ENCODE measurements around the gene SPSB1.

Gene SPSB1
- total RNA-seq: 10.7 reads per million, percentile 33 among the genes with 10 or more reads in this experiment

DNA sequence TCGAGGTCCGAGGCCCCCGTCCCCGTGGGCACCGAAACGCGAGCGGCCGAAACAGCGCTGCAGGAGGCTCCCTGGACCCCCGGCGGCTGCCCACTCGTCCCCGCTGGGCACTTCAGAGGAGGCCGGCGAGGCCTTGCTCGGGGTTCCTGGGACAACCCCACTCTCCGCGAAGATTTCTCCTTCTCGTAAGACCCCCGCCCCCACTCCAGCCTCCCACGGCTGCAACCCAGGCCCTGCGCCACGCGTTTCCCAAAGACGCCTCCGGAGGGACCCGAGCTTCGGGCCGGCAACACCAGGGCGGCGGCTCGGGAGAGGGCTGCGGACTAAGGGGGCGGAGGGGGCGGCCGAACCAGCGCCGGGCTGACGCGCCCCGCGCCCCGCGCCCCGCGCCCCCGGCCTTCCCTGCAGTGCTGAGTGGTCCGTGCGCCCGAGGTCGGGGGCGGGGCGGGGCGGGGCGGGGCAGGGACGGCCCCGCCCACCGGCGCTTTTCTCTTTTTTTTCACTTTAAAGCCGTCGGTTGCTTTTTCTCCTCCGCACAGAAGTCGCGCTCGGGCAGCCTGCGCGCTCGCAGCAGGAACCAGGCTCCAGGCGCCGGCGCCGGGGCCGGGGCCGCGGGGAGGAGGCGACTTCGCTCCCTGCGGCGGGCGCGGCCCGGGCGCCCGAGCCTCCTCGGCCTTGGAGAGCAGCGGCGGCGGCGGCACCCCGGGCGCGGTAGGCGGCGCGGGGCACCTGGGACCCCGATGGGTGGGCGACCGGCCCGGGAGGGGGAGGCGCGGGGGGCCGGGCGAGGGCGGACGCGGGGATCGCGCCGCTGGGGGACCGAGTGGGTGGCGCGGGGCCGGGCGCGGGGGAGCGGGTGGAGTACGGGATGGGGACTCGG lies at the start of gene SPSB1:
SPSB1 (plus strand) TSS at position 534 of the 880 bp plus-strand sequence. CDS start 62,998 bp downstream, outside the sequence.
- peak; percentile 61 for DNase-seq

DNA sequence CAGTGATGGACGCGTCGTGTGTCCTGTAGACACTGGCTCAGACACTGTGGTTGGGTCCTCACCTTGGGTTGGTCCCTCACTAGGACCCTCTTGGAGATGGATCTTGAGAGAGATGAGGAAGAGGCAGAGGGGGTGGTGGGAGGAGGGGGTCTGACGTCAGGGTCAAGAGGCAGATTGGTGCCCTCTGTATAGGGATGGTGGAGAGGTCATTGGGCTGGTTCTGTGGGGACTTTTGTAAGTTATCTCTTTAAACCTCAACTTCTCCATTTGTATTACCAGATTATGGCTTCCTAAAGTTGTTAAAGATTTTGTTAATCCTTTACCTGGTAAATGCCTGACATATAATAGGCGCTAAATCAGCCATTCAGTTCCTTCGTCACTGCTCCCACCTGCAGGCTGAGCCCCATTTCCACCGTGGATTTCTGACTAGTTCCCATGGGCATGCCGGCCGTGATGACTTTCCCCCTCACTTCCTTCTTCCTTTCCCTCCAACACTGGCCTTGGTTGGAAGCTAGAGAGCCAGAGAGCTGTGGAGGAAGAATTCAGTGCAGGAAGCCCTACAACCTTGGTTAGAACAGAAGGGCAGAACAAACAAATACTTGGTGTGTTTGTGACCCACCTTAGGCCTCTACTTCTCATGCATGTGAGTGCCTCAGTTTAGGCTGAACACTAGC lies 49.5 kb upstream of the SPSB1 start:
- DNase-seq: no peak

DNA sequence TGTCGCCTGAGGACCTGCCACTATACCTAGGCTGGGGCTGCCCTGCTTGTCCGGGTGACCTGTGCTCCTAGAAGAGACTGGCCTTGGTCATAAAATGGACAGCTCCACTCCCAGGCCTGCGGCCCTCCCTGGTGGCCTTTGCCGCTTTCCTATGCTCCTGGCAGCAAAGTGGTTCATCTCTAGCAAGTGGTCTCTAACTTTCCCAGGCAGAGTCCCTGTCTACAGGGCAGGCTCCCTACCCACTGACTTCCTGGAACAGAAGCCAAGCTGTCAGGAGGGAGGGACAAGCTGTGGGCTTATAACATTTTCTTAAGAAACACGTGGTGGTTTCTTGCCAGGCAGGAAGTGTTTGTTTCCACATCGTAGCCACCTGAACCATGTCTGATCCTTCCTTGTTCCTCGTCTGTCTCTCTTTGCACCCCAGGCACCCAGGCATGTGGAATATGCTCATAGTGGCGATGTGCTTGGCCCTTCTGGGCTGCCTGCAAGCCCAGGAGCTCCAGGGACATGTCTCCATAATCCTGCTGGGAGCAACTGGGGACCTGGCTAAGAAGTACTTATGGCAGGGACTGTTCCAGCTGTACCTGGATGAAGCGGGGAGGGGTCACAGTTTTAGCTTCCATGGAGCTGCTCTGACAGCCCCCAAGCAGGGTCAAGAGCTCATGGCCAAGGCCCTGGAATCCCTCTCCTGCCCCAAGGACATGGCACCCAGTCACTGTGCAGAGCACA lies 48.0 kb upstream of the SPSB1 start:
- DNase-seq: no peak

DNA sequence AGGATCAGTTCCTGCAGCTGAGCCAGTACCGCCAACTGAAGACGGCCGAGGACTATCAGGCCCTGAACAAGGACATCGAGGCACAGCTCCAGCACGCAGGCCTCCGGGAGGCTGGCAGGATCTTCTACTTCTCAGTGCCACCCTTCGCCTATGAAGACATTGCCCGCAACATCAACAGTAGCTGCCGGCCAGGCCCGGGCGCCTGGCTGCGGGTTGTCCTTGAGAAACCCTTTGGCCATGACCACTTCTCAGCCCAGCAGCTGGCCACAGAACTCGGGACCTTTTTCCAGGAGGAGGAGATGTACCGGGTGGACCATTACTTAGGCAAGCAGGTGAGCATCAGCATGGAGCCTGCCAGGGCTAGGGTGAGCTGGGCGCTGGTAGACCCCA lies 47.5 kb upstream of the SPSB1 start:
- no peak for DNase-seq

DNA sequence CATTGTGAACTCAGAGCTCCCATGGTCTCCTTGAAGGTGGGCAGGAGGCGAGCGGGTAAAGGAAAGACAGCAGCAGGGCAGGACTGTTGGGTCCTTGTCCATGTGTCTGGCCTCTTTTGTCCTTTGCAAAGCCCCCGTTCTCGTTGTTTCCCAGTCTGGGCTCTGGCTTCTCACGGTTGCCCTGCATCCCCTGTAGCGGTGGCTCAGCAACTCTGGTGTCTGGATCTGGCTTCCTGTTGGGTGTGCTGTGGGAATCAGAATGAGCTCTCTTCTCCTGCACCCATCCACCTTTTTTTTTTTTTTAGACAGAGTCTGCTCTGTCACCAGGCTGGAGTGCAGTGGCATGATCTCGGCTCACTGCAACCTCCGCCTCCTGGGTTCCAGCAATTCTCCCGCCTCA lies 47.0 kb upstream of the SPSB1 start:
- no peak for DNase-seq

DNA sequence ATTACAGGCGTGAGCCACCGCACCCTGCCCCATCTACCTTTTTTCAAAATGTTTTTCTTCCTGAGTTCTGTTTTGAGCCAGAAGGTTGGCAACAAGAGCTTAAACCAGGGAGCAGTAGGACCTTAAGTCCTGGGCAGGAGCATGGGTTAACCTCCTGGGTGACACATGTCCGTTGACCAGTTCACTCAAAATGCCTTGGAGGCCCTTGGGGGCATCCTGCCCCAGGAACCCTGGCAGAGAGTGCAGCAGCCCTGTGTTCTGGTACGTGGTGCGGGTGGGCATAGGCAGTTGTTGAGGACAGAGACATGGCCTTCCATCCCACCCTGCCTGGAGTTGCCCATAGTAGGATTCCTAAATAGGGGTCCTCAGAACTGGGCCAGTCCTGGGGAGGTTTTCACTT lies 46.5 kb upstream of the SPSB1 start:
- no peak for DNase-seq

DNA sequence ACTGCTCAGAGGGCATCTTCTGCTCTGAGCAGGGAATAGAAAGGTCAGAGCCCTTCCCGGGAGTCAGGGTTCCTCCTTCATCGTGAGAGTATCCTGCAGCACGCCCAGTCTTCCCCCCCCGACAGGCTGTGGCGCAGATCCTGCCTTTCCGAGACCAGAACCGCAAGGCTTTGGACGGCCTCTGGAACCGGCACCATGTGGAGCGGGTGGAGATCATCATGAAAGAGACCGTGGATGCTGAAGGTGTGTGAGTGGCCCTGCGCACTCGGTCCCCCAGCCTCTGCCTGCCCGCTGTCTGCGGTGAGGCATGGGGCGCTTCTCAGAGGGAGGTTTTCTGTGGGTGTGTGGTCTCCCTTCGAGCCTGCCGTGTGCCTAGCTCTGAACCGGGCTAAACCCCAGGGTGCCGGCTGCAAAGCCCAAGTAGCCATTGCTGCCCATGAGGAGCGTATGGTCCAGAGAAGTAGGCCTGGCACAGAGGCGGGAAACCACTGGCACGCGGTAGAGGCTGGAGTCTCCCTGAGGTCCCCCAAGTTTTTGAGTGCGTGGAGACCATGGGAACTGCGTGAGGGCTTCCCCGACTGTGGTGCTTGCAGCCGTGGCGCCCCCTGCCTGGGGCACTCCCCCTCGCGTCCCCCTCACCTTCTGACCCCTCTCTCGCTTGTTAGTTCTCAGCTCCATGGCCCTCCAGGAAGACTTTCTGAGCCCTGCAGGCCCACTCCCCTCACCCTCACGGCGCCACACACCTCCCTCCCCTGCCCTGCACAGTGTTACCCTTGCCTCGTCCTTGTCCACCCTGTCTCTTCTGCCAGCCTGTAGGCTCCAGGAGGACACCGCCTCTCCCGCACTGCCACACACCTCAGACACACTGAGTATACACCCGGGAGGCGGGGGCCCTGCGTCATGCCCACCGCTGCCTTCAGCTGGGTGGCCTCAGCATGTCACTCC lies 45.6 kb upstream of the SPSB1 start:
- no peak for DNase-seq

DNA sequence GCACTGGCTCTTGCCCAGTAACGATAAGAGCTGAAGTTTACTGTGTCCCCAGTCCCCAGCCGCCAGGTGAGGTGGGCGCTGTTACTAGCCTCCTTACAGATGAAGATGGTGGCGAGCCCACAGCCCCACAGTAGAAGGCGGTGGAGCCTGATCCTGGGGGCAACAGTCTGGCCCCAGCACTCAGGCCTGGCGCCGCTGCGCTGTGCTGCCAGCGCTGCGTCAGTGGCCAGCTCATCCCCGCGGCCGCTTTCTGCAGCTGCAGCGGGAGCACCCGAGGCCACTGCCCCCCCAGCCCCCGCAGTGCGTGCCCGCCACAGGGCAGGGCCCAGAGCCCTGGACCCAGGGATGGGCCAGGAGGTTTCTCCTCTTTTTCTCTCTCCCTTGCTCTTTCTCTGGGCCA lies 44.8 kb upstream of the SPSB1 start:
- no peak for DNase-seq

DNA sequence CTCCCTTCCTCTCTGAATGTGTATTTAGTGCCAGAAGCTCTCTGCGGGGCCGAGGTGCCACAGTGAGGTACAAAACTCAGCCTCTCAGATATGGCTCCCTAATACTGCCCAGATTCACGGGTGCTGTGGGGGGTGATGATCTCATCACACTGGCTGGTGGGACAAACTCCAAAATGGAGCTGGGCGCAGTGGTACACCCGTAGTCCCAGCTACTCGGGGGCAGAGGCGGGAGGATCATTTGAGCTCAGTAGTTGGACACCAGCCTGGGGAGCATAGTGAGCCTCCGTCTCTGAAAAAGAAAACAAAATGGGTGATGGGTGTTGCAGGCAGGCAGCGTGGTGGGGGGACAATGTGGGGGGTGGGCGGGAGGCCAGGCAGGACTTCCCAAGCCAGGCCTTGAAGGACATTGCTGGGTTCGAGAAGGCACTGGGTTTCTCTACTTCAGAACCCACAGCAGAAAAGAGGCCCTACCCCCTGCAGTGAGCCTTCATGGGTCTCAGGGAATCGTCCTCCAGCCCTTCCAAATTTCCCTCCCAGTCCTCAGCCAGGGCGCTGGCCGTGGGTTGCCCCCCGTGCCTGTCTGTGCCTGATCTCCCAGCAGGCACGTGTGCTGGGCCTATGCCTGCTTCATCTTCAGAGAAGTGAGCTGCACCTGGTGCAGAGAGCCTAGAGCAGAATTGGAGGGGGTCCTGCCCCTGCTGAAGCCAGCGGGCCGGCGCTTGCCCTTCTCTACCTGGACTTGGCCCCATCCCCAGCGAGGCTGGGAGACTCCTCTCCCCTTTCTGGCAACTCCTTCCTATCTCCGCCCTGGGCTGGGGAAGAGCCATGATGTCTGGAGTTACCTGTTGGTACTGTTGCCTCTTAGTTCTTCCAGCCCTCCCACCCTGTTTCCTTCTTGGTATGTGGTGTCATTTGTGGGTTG lies 44.1 kb upstream of the SPSB1 start:
- DNase-seq: no peak

DNA sequence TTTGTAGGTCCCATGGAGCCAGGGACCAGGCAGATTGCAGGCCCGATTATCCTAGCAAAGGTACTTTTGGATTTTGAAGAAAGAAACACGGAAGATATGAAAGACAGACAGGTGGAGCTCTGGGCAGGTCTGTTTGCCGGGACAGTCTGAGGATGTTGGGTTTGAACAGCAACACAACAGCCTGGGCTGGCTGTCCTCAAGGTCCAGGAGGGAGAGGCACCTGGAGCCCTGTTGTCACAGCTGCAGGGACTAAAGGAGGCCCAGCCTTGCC lies 43.5 kb upstream of the SPSB1 start:
- no peak for DNase-seq

DNA sequence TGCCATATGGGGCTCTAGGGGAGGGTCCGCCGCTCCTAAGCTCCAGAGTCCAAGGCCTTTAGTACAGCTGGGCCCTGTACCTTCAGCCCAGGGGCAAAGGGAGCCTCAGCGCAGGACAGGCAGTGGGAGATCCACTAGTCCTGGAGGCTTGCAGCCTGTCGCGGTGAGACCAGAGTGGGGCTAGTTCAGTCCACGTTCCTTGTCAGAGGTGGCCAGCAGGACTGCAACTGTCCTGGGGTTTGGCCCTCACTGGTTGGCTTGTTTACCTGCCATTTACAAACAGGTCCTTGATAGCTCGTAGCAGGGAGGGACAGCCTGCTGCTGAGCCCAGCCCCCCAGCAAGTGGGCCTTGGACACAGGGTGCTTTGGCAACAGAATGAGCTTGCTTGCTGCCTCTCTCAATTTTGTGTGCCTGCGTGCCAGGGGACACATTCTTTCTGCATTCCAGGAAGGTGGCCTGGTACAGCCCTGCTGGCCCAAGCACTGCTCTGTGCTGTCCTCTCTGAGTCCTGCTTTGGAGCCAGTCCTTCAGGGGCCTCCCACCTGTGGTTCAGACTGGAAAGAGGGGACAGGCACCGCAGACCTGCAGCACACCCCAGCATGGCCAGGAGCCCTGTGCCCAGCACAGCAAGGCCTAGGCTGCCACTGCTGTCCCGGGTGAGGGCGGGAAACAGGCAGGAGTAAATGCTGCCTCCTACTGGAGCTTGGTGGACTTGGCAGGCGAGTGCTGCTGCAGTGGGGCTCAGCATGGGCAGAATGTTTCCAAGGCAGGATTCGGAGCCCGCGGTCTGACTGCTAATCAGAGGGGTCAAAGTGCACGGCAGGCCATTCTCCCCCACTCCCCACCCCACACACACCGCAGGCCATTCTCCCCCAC lies 42.9 kb upstream of the SPSB1 start:
- no peak for DNase-seq

DNA sequence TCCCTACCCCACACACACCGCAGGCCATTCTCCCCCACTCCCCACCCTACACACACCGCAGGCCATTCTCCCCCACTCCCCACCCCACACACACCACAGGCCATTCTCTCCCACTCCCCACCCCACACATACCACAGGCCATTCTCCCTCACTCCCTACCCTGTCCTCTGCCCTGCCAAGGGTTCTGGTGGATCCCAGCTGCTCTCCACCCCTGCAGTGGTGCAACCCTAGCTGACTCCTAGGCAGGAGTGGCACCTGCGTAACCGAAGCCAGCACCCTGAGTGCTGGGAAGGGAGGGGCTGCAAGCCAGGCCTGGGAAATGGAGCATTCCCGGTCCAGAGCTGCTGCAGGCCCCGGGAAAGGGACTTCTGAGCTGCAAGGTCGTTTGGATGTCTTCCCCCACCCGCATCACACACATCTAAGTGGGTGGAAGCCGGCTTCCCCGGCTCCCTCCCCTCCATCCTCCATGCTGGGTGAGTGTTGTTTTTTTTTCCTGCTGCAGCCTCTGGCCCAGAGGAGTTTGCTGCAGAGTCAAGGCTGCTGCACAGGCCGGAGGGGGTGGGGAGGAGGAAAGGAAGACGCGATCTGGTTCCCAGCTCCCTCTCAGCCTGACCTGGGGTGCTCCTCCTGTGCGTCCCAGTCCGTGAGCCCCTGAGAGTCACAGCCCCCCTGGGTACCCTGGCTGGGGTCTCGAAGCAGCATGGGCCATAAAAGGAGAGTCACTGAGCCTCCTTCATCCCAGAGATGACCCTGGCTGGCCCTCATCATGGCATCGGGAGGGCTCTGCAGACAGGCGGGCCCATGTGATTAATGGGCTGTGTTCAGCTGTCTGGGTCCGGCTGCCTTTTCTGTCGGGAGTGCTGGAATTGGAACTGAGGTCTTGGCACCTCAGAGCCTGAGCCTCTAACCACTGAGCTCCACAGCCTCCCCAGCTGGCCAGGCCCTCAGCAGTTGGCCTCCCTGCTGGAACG lies 42.0 kb upstream of the SPSB1 start:
- DNase-seq: no peak

DNA sequence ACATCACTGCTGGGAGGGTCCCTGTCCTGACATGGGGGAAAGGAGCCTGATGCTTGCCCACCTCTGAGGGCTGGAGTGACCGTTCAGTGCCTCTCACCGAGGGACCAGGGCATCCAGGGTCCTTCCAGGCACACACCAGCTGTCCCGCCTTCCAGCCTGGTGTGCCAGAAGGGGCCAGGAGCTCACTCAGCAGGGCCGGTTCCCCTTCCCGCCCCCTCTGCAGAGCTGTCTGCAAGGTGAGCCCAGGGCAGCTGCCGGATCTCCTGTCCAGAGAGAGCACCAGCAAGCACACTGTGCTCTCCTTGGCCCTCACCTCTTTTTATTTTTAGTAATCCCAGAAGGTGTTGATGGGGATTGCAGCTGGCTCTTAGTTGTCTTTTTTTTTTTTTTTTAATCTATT lies 41.2 kb upstream of the SPSB1 start:
- no peak for DNase-seq

DNA sequence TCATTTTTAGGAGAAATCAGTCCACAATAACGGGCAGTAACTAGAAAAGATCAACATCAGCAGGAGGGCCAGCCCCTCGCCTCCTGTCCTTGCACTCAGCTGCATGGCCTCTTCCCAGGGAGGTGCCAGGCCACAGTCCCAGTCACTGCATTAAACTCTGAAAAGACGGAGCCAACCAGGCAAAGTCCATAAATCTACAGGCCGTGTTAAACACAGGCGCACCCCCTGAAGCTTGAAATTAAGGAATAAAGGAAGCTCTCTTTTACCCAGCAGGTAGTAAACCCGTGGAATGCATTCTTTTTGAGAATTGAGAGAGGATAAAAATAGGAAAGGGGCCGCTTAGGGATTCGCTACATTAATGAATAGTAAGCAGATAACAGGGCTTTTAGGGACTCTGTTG lies 39.7 kb upstream of the SPSB1 start:
- no peak for DNase-seq

DNA sequence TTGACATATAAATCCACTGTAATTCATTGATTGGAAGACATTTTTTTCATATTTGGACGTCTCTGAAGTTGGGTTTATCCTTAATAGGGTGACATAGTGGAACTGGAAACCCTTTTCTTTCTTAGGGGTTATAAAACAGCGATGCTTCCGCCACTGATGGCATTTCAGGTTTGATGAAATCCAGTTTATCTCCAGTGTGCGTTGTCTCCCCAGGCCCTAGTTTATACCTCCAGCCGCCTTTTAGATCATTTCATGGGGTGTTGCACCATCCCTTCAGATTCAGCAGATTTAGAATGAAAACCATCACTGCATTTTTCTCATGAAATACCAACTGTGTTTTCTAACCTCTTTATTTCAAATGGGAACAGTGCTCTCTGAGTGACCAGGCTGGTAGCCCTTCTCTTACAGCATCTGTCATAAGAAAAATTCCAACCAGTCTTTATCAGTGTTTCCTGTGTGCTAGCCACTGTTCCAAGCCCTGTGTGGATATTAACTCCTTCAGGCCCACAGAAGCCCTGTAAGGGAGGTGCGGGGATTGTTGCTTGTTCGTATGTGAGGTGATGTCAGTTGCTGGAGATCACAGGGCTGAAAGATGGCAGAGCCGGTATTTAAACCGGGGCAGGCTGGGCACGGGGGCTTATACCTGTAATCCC lies 39.1 kb upstream of the SPSB1 start:
- DNase-seq: no peak

DNA sequence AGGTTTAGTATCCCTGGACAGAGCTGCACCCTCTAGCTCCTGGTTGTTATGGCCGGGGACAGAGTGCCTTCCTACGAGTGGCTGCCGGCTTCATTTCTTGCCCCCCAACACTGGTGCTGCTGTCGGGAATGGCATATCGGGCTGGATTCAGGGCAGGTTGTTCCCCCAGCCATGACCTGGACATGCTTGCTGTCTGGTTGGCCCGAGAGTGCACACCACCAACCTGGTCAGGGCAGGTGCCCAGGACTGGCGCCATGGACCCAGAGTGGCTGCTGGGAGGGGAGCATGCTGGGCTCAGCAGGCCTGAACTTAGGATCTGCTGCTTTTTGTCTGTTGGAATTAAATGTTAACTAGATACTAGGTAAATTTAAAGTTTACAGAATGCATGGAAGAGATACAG lies 36.4 kb upstream of the SPSB1 start:
- DNase-seq: no peak

DNA sequence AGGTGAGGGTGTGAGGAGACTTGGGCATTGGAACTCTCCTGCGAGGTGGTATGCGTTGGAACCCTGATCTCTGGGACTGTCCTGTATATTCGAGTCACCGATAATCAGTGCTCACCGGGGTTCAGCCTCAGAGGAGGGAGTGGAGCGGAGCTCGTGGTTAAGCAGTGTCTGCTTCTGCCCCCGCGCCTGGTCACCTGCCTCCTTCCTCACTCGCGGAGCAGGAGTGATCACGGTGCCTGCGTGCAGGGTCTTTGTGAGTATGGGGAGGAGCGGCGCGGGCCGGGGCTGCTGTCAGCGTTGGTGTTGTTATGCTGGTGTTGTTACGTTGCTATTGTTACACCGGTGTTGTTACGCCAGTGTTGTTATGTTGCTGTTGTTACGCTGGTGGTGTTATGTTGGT lies 34.8 kb upstream of the SPSB1 start:
- no peak for DNase-seq

DNA sequence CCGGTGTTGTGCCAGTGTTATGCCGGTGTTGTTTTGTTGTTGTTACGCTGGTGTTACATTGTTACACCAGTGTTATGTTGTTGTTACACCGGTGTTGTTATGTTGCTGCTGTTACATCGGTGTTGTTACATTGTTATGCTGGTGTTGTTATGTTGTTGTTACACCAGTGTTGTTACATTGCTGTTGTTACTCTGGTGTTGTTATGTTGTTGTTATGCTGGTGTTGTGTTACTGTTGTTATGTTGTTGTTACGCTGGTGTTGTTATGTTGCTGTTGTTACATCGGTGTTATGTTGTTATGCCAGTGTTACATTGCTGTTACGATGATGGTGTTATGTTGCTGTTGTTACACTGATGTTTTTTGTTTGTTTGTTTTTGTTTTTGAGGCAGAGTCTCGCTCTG lies 34.1 kb upstream of the SPSB1 start:
- no peak for DNase-seq

Data from effector CD4-positive, alpha-beta T cell (primary cell).